Gastrocnemius medialis (tissue), 4 donors: ENCODE measurements around the gene CLEC2D. TPM values are rescaled to one million over a fixed set of nuclear protein-coding genes. Genes with fewer than 3 reads are reported as not detected.
"Not testable (repeated sequence)": the region's sequence is repeated elsewhere in the genome, so short reads cannot be mapped to it uniquely, and the experiment has no call there.

ENCODE experiments used
- ATAC-seq, 2 donors: fragments of 150-250 bp; one replicate each; pipeline ENCODE4 v1.9.1; 2016
- DNase-seq, 2 donors: peaks; one replicate each; pipeline ENCODE4 v3.0.0-alpha.2; 2019
- H3K27ac ChIP-seq, 4 donors: fragments of 200-600 bp; sonication (generic); 1 replicate in 1 of 4; 2 replicates in 3 of 4; pipeline ENCODE4 v1.5.1; 2016 to 2018; ENCODE audit warnings: mild to moderate bottlenecking in 2 of 4, moderate library complexity in 1 of 4
- H3K27me3 ChIP-seq, 3 donors: fragments of 200-600 bp; sonication (generic) in 2 of 3; 1 replicate in 1 of 3; 2 replicates in 2 of 3; pipeline versions ENCODE4 v1.5.1 to v1.6.0; 2016 to 2019; ENCODE audit warnings: mild to moderate bottlenecking in 1 of 3, moderate library complexity in 1 of 3
- H3K36me3 ChIP-seq, 2 donors: fragments of 200-600 bp; sonication (generic) in 1 of 2; one replicate each; pipeline ENCODE4 v1.5.1; 2017 to 2018
- H3K4me1 ChIP-seq, 2 donors: fragments of 200-600 bp; sonication (generic) in 1 of 2; one replicate each; pipeline ENCODE4 v1.5.1; 2016 to 2017; ENCODE audit warnings: mild to moderate bottlenecking in 2 of 2
- H3K4me3 ChIP-seq, 4 donors: fragments of 200-600 bp; sonication (generic) in 3 of 4; 1 replicate in 1 of 4; 2 replicates in 3 of 4; pipeline ENCODE4 v1.5.1; 2016 to 2019; ENCODE audit warnings: mild to moderate bottlenecking in 2 of 4
- H3K9me3 ChIP-seq, 3 donors: fragments of 200-600 bp; sonication (generic) in 2 of 3; 1 replicate in 1 of 3; 2 replicates in 2 of 3; pipeline ENCODE4 v1.5.1; 2016 to 2019
- POLR2A ChIP-seq, 2 donors: fragments of 450-650 bp; IDR thresholded peaks; one replicate each; pipeline ENCODE4 v1.6.1; 2017; ENCODE audit warnings: antibody characterized with exemption in 2 of 2, mild to moderate bottlenecking in 2 of 2, moderate library complexity in 2 of 2
- in situ Hi-C, 4 donors: fragments of 200-750 bp; cut with MboI; loops; one replicate each; pipeline versions ENCODE4 v1.15.0 to v1.8.0; 2017; ENCODE audit warnings: low sequenced_read_pairs in 4 of 4
- intact Hi-C: fragments of 100-400 bp; cut with DNase I; formaldehyde crosslinking; loops from one replicate; pipeline ENCODE4 v1.15.1; 2023; ENCODE audit warnings: low total_unique reads
- total RNA-seq, 4 donors: library from RNA; depleted of rRNA; stranded (reverse); fragments of >200 nt; gene quantifications; one replicate each; pipeline versions ENCODE4 v1.1.0 to v1.2.3, GENCODE V29; 2016
- TF ChIP-seq, protein P1 (sequence below), 5 experiments: fragments of 450-650 bp in 3 of 5; fragments of 200-600 bp in 2 of 5; sonication (generic) in 2 of 5; IDR thresholded peaks in 4 of 5; conservative IDR thresholded peaks in 1 of 5; 1 replicate in 4 of 5; 2 replicates in 1 of 5; pipeline ENCODE4 v1.5.1; 2016 to 2019; ENCODE audit warnings: antibody characterized with exemption in 5 of 5, mild to moderate bottlenecking in 3 of 5, moderate library complexity in 3 of 5

Gene CLEC2D
- total RNA-seq, 4 donors from 2014 or later = 0.29 to 2.1 (median 0.58) TPM

DNA sequence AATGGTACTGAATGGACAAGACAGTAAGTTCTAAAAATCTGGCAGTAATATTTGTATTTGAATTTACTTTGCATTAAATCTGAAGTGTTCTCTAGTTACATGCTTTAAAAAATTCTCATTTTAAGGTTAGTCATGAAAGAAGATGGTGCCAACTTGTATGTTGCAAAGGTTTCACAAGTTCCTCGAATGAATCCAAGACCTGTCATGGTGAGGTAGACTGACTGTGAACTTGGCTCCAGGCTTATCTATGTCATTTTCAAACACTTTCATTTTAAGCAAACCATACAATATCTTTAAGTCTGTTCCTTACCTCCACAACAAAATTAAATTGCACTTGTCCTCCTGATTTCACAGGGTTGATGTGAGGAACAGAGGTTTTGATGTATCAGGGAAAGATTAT, 23.4 kb downstream of the CLEC2D start:
- Histone ChIP-seq H3K36me3 (peaks cover 0 to 25% of the 10 kb centered on the region in 2 donors), H3K4me3 (no peak overlapping the region), H3K27me3 (no peaks in the 10 kb centered on the region), H3K9me3 (no peaks in the 10 kb centered on the region), H3K4me1 (no peaks in the 10 kb centered on the region), H3K27ac (no peak overlapping the region)
- TF ChIP-seq, protein P1, sequence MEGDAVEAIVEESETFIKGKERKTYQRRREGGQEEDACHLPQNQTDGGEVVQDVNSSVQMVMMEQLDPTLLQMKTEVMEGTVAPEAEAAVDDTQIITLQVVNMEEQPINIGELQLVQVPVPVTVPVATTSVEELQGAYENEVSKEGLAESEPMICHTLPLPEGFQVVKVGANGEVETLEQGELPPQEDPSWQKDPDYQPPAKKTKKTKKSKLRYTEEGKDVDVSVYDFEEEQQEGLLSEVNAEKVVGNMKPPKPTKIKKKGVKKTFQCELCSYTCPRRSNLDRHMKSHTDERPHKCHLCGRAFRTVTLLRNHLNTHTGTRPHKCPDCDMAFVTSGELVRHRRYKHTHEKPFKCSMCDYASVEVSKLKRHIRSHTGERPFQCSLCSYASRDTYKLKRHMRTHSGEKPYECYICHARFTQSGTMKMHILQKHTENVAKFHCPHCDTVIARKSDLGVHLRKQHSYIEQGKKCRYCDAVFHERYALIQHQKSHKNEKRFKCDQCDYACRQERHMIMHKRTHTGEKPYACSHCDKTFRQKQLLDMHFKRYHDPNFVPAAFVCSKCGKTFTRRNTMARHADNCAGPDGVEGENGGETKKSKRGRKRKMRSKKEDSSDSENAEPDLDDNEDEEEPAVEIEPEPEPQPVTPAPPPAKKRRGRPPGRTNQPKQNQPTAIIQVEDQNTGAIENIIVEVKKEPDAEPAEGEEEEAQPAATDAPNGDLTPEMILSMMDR (IDR thresholded peaks at IDR 0.05 in 4 of 5, conservative IDR thresholded peaks at IDR 0.05 in 1 of 5) = no peak
- TF ChIP-seq POLR2A (IDR thresholded peaks at IDR 0.05) = no peak
- in situ Hi-C loops = no loop called here
- intact Hi-C loops = no loop called here
- ATAC-seq (no peak), DNase-seq (no peak)

DNA sequence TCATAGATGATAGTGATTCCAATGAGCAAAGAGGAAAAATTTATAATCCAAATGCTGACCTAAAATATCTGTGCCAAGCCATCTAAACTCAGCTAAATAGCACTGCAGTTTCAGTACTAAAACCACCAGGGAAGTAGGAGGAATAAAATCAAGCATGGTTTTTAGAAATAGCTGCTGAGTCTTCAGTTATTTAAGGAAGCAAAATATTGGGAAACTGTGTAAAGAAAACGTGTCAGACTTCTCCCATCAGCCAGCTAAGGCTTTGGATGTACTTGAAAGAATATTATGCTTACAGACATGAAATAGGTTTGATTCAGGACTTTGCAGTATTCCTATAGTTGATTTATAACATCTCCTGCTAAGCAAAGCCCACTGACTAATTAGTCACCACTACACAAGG, 24.7 kb downstream of the CLEC2D start:
- Histone ChIP-seq H3K27me3 (no peaks in the 10 kb centered on the region), H3K27ac (no peak overlapping the region), H3K9me3 (no peaks in the 10 kb centered on the region), H3K4me1 (no peaks in the 10 kb centered on the region), H3K36me3 (peaks cover 0 to 25% of the 10 kb centered on the region in 2 donors), H3K4me3 (no peak overlapping the region)
- intact Hi-C loops = no loop called here
- no peak for DNase-seq
- ATAC-seq = no peak
- in situ Hi-C loops = no loop called here
- TF ChIP-seq, protein P1 (IDR thresholded peaks at IDR 0.05 in 4 of 5, conservative IDR thresholded peaks at IDR 0.05 in 1 of 5) = no peak
- no peak for TF ChIP-seq POLR2A (IDR thresholded peaks at IDR 0.05)

DNA sequence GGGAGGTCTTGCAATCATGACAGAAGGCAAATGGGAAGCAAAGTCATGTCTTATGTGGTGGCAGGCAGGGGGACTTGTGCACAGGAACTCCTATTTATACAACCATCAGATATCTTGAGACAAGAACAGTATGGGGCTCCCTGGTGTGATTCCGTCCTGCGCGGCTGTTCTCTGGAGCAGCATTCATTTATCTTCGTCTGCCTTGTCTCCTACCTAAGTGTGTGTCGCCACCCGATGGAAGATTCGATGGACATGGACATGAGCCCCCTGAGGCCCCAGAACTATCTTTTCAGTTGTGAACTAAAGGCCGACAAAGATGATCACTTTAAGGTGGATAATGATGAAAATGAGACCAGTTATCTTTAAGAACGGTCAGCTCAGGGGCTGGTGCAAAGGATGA, 25.6 kb downstream of the CLEC2D start:
- H3K4me1 ChIP-seq, in situ Hi-C loops, H3K27ac ChIP-seq, DNase-seq, intact Hi-C loops, H3K27me3 ChIP-seq, ATAC-seq, H3K9me3 ChIP-seq, H3K4me3 ChIP-seq: not testable (repeated sequence)
- peaks cover 0 to 25% of the 10 kb centered on the region in 2 donors for H3K36me3 ChIP-seq

DNA sequence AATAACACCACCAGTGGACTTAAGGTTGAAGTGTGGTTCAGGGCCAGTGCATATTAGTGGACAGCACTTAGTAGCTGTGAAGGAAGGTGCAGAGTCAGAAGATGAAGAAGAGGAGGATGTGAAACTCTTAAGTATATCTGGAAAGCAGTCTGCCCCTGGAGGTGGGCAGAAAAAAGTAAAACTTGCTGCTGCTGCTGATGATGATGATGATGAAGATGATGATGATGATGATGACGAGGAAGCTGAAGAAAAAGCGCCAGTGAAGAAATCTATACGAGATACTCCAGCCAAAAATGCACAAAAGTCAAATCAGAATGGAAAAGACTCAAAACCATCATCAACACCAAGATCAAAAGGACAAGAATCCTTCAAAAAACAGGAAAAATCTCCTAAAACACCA, 26.1 kb downstream of the CLEC2D start:
- peaks cover 0 to 25% of the 10 kb centered on the region in 2 donors for H3K36me3 ChIP-seq
- intact Hi-C loops, H3K4me3 ChIP-seq, H3K27ac ChIP-seq, DNase-seq, H3K4me1 ChIP-seq, ATAC-seq, H3K27me3 ChIP-seq, in situ Hi-C loops, H3K9me3 ChIP-seq: not testable (repeated sequence)

DNA sequence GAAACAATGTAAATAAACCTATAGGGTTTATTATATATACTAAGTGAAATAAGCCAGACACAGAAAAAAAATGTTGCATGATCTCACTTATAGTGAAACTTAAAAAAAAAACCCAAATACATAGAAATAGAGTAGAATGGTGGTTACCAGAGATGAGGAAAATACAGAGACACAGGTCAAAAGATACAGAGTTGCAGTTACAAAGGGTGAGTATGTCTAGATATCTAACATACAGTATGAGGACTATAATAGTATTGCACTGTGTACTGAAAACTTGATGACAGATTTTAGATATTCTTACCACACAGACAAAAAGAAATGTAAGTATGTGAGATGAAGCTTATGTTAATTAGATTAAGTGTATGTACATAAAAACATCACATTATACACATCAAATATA, 28.1 kb downstream of the CLEC2D start:
- Histone ChIP-seq H3K4me1 (no peaks in the 10 kb centered on the region), H3K36me3 (peaks cover 0 to 19% of the 10 kb centered on the region in 2 donors), H3K9me3 (no peaks in the 10 kb centered on the region), H3K27ac (no peak overlapping the region), H3K4me3 (no peak overlapping the region), H3K27me3 (no peaks in the 10 kb centered on the region)
- no peak for ATAC-seq
- TF ChIP-seq, protein P1 (IDR thresholded peaks at IDR 0.05 in 4 of 5, conservative IDR thresholded peaks at IDR 0.05 in 1 of 5) = no peak
- TF ChIP-seq POLR2A (IDR thresholded peaks at IDR 0.05) = no peak
- in situ Hi-C loops (no loop called here), intact Hi-C loops (no loop called here)
- no peak for DNase-seq

DNA sequence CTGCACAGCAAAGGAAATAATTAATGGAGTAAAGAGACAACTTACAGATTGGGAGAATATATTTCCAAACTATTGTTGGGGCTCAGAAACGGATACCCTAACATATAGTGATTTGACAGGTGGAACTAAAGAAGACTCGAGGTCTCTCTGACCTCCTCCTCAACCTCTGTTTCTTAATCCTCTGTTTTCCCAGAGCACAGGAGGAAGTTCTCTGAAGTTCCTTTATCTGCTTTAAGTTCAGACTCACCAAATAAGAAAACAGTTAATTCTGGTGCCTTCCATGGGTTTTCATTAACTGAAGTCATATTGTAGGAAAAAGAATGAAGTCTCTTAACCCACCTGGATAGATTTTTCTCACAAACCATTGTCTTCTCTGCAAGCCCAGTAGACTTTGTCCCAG, 29.2 kb downstream of the CLEC2D start:
- ATAC-seq = no peak
- Histone ChIP-seq H3K4me1 (no peaks in the 10 kb centered on the region), H3K4me3 (no peak overlapping the region), H3K36me3 (peaks cover 0 to 9% of the 10 kb centered on the region in 2 donors), H3K27ac (no peak overlapping the region), H3K27me3 (no peaks in the 10 kb centered on the region), H3K9me3 (no peaks in the 10 kb centered on the region)
- in situ Hi-C loops = no loop called here
- intact Hi-C loops = no loop called here
- DNase-seq = no peak
- TF ChIP-seq, protein P1 (IDR thresholded peaks at IDR 0.05 in 4 of 5, conservative IDR thresholded peaks at IDR 0.05 in 1 of 5) = no peak
- no peak for TF ChIP-seq POLR2A (IDR thresholded peaks at IDR 0.05)
